A673 (cell line): ENCODE measurements around the gene GPR153. TPM values are rescaled to one million over a fixed set of nuclear protein-coding genes. Genes with fewer than 3 reads are reported as not detected.

ENCODE experiments used
- BruUV-seq: library from RNA; stranded (reverse); fragments of 400-500 nt; replicated peaks from 2 replicates; lab custom pipeline; 2021; lab: Mats Ljungman, UMichigan
- CTCF ChIA-PET: fragments of 300-600 bp; sonication (Branson Sonifier 250); formaldehyde crosslinking; loops from one replicate; lab custom pipeline; 2022; ENCODE audit warnings: antibody characterized with exemption; lab: Charles Lee
- POLR2A ChIA-PET: fragments of 300-600 bp; sonication (Branson Sonifier 250); formaldehyde crosslinking; loops from one replicate; lab custom pipeline; 2022; ENCODE audit warnings: antibody characterized with exemption; ENCODE audit not compliant: low non-redundant PET; lab: Charles Lee
- DNase-seq: peaks from one replicate; pipeline ENCODE4 v3.0.0-alpha.2; 2015; ENCODE audit warnings: low spot score
- H3K27ac ChIP-seq: fragments of 200-600 bp; sonication (generic); 2 replicates; pipeline ENCODE4 v1.5.1; 2016; ENCODE audit warnings: mixed run types, low read depth, mild to moderate bottlenecking, mixed read lengths, antibody characterized with exemption, low read length; ENCODE audit not compliant: poor library complexity, severe bottlenecking
- H3K27me3 ChIP-seq: fragments of 200-600 bp; sonication (generic); replicated peaks from 2 replicates; pipeline ENCODE4 v1.6.1; 2017; ENCODE audit warnings: mixed run types, low read depth, mild to moderate bottlenecking, mixed read lengths, antibody characterized with exemption, low read length; ENCODE audit not compliant: insufficient read depth, poor library complexity
- H3K36me3 ChIP-seq: fragments of 200-600 bp; sonication (generic); 2 replicates; pipeline ENCODE4 v1.6.1; 2016; ENCODE audit warnings: mixed run types, mild to moderate bottlenecking, mixed read lengths, antibody characterized with exemption, low read length; ENCODE audit not compliant: insufficient read depth, poor library complexity, severe bottlenecking
- H3K4me1 ChIP-seq: fragments of 200-600 bp; sonication (generic); 2 replicates; pipeline ENCODE4 v1.6.1; 2017; ENCODE audit warnings: mixed run types, mild to moderate bottlenecking, mixed read lengths, antibody characterized with exemption, low read length; ENCODE audit not compliant: insufficient read depth, poor library complexity, severe bottlenecking
- H3K4me3 ChIP-seq: fragments of 200-600 bp; sonication (generic); 2 replicates; pipeline ENCODE4 v1.5.1; 2016; ENCODE audit warnings: low read depth, mixed run types, mild to moderate bottlenecking, mixed read lengths, low read length; ENCODE audit not compliant: poor library complexity, severe bottlenecking
- H3K9me3 ChIP-seq: fragments of 200-600 bp; sonication (generic); 2 replicates; pipeline ENCODE4 v1.6.1; 2016; ENCODE audit warnings: mixed run types, low read depth, mild to moderate bottlenecking, mixed read lengths, antibody characterized with exemption, low read length; ENCODE audit not compliant: poor library complexity, severe bottlenecking
- CTCF ChIP-seq: fragments of 300-800, 200-600 bp; sonication (generic); conservative IDR thresholded peaks from 2 replicates; pipeline ENCODE4 v1.5.1; 2017; ENCODE audit warnings: low read depth, mild to moderate bottlenecking, antibody characterized with exemption, low read length, moderate library complexity, mixed read lengths
- EZH2 ChIP-seq: fragments of 200-600 bp; sonication (generic); IDR thresholded peaks from 2 replicates; pipeline ENCODE4 v1.6.1; 2017; ENCODE audit warnings: borderline replicate concordance, low read depth, mild to moderate bottlenecking, mixed read lengths, antibody characterized with exemption, low read length; ENCODE audit not compliant: poor library complexity, severe bottlenecking
- intact Hi-C: fragments of 100-400 bp; cut with micrococcal nuclease; formaldehyde crosslinking; loops from one replicate; pipeline ENCODE4 v1.10.0; 2022; ENCODE audit not compliant: unreplicated experiment
- total RNA-seq: library from RNA; stranded (reverse); gene quantifications from 2 replicates; pipeline ENCODE4 v1.2.3, GENCODE V29; 2021

Gene GPR153
- total RNA-seq, 1 experiment from 2014 or later: 8.4 TPM

DNA sequence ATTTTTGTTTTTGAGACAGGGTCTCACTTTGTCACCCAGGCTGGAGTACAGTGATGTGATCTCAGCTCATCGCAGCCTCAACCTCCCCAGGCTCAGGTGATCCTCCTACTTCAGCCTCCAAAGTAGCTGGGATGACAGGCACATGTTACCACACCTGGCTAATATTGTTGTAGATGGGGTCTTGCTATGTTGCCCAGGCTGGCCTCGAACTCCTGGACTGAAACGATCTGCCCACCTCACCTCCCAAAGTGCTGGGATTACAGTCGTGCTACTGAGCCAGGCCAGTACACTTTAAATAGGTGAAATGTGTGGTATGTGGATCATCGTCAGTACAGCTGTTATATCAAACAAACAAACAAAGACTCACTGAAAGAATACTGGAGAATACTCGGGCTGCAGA, 35.0 kb upstream of the GPR153 start:
- POLR2A ChIA-PET: no interaction called here
- CTCF ChIA-PET: interaction anchor here (0.5 kb wide), 1 partner anchor 51 kb away, joined by 3 read pairs; no protein-coding TSS in a partner anchor
- Histone ChIP-seq H3K4me1 (no peaks in the 10 kb centered on the region), H3K4me3 (no peak overlapping the region), H3K27me3 (no peaks in the 10 kb centered on the region), H3K36me3 (no peaks in the 10 kb centered on the region), H3K9me3 (no peaks in the 10 kb centered on the region), H3K27ac (no peak overlapping the region)
- no peak for DNase-seq
- TF ChIP-seq CTCF (no peak), EZH2 (no peak)
- intact Hi-C loops: no loop called here
- BruUV-seq: no TSS peak

DNA sequence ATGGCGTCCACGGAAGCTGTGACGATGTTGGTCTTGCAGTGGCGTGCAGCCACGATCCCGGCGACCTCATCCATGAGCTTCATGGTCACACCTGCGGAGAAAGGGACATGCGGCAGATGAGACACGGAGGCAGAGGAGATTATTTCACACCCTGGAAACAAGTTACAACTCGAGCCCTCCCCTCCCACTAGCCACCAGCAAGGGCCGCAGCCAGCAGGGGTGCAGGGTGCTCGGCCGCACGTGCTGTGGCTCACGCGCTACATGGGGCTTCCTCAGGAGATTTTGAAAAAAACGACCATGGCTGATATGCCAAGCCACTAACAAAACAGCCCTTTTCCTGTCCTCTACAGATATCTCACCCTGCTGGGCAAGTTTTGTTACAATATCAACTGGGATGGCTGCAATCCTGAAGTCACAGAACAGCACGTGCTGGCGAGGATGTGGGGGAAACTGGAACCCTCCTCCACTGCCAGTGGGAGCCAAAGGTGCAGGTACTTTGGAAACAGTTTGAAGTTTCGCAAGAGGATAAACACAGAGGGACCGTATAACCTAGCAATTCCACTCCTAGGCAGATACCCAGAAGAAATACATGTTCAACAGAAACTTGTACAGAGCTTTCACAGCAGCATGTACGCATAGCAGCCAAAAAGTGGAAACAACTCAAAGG, 34.1 kb upstream of the GPR153 start:
- ChIA-PET CTCF (no interaction called here), POLR2A (no interaction called here)
- no peak for DNase-seq
- Histone ChIP-seq H3K4me3 (no peak overlapping the region), H3K36me3 (no peaks in the 10 kb centered on the region), H3K9me3 (no peaks in the 10 kb centered on the region), H3K27ac (no peak overlapping the region), H3K27me3 (no peaks in the 10 kb centered on the region), H3K4me1 (no peaks in the 10 kb centered on the region)
- no peak for TF ChIP-seq EZH2
- TF ChIP-seq CTCF: no peak
- BruUV-seq: no TSS peak
- intact Hi-C loops: no loop called here

- Histone ChIP-seq H3K4me3 (no peak overlapping the region), H3K4me1 (no peaks in the 10 kb centered on the region), H3K9me3 (no peaks in the 10 kb centered on the region), H3K36me3 (no peaks in the 10 kb centered on the region), H3K27me3 (no peaks in the 10 kb centered on the region), H3K27ac (no peak overlapping the region)
- ChIA-PET CTCF (no interaction called here), POLR2A (no interaction called here)
- no peak for DNase-seq
- intact Hi-C loops: no loop called here
- TF ChIP-seq CTCF (no peak), EZH2 (no peak)
- BruUV-seq: no TSS peak
Observed at GRCh38 chr1:6294080-6294889, 33.4 kb upstream of the GPR153 start.
